ACC112 (cell line): ENCODE measurements around the gene HES7.

ENCODE experiments used
- H2AFZ ChIP-seq: fragments of 200-600 bp; sonication (generic); one replicate; pipeline ENCODE4 v1.6.0; 2017; ENCODE audit warnings: antibody characterized with exemption, low read length; ENCODE audit not compliant: unreplicated experiment
- H3K27ac ChIP-seq: fragments of 200-600 bp; sonication (generic); 2 replicates; pipeline ENCODE4 v1.5.1; 2014; ENCODE audit warnings: low read depth, mild to moderate bottlenecking, antibody characterized with exemption, low read length, moderate library complexity
- H3K27me3 ChIP-seq: fragments of 200-600 bp; sonication (generic); 2 replicates; pipeline ENCODE4 v1.6.1; 2014; ENCODE audit warnings: mild to moderate bottlenecking, antibody characterized with exemption, low read length, moderate library complexity, mixed read lengths; ENCODE audit not compliant: insufficient read depth
- H3K36me3 ChIP-seq: fragments of 200-600 bp; sonication (generic); 2 replicates; pipeline ENCODE4 v1.6.1; 2016; ENCODE audit warnings: mild to moderate bottlenecking, antibody characterized with exemption, low read length, moderate library complexity, mixed read lengths; ENCODE audit not compliant: insufficient read depth
- H3K4me1 ChIP-seq: fragments of 200-600 bp; sonication (generic); one replicate; pipeline ENCODE4 v1.6.1; 2016; ENCODE audit warnings: low read length, mixed read lengths; ENCODE audit not compliant: insufficient read depth, unreplicated experiment, control insufficient read depth
- H3K4me3 ChIP-seq: fragments of 200-600 bp; sonication (generic); 2 replicates; pipeline ENCODE4 v1.5.1; 2014; ENCODE audit warnings: mild to moderate bottlenecking, low read depth, low read length
- H3K79me2 ChIP-seq: fragments of 200-600 bp; sonication (generic); one replicate; pipeline ENCODE4 v1.6.0; 2016; ENCODE audit warnings: low read length; ENCODE audit not compliant: control insufficient read depth, unreplicated experiment, insufficient read depth

Gene HES7

GRCh38 chr17:8148560-8148959 lies 24.7 kb upstream of the HES7 start:
- Histone ChIP-seq H3K79me2 (peaks cover 40% of the 10 kb centered on the region), H3K36me3 (peaks cover 51% of the 10 kb centered on the region; the same call in 1 of the 2 replicates), H2AFZ (no peak overlapping the region), H3K27ac (no peak overlapping the region), H3K4me1 (peaks cover 18% of the 10 kb centered on the region), H3K4me3 (no peak overlapping the region), H3K27me3 (no peaks in the 10 kb centered on the region)

- H3K27ac ChIP-seq, result no peak overlapping the region
These were observed 24.0 kb upstream of the HES7 start for GRCh38 chr17:8147805-8148404.

DNA sequence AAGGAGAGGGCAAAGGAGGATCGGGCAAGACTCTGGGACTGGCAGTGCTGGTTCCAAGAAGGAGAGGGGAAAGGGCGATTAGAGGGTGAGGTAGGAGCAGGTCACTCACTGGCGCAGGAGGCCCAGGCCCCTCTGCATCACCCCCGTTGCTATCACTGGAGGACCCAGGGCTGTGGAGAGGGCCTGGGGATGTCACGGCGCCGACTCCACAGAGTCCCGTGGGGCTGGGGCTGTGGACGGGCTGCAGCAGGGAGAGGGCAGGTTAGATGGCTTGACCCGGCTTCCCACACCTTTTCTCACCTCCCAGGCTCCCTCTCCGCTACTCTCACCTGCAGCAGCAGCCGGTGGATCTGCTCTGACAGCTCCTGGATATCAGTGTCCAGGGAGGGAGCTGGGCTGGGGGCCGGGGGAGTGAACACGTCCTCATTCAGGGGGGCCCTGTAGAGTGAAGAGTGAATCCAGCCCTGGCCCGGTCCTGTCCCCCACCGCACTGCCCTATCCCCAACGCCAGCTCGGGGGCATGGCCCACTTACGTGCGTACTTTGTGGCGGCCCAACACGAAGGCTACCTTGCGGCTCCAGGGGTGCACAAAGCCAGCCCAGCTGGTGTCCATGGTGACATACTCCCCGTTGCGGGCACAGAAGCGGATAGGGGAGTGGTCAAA lies 23.4 kb upstream of the HES7 start:
- H3K36me3 ChIP-seq, result peaks cover 55% of the 10 kb centered on the region; the same call in 1 of the 2 replicates

More at GRCh38 chr17:8147805-8148404, 24.0 kb upstream of the HES7 start:
- Histone ChIP-seq H3K27me3 (no peaks in the 10 kb centered on the region), H3K36me3 (peaks cover 51% of the 10 kb centered on the region; the same call in 1 of the 2 replicates), H3K4me1 (peaks cover 12% of the 10 kb centered on the region), H2AFZ (no peak overlapping the region), H3K79me2 (peaks cover 35% of the 10 kb centered on the region), H3K4me3 (no peak overlapping the region)

DNA sequence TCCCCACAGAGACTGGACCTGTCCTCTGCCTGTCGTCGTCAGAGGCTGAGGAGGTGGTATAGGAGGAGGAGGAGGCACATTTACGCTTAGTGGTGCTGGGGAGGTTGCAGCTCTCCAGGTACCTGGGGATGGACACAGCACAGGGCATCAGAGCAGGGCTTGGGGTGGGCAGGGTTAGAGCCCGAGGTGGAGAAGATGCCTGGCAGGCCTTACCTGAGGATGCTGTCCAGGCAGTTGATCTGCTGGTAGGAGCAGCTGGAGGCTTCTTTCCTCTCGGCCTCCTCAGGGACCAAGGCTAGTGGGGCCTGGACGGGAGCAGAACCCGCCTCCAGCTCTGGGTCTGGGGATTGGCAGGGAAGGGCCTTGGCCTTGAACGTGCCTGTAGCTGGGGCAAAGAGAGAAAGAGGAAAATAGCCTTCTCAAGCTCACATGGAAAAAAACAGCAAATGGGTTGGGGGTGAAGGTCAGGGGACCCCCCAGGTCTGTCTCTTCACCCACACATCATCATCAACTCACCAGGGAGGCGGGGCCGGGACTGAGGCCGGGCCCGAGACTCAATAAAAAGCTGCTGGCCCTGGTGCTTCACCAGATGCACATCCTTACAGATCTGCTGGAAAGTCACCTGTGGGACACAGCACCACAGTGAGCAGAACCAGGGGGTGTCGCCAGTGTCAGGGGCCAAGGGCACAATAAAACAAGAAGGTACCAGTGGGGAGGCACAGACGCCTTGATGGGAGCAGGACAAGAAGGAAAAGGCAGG lies 22.7 kb upstream of the HES7 start:
- Histone ChIP-seq H3K27ac (no peak overlapping the region), H3K4me1 (peaks cover 8% of the 10 kb centered on the region), H3K79me2 (peaks cover 24% of the 10 kb centered on the region), H2AFZ (no peak overlapping the region), H3K4me3 (no peak overlapping the region), H3K36me3 (peaks cover 58% of the 10 kb centered on the region; the same call in 1 of the 2 replicates), H3K27me3 (no peaks in the 10 kb centered on the region)

More for the DNA sequence above, 23.4 kb upstream of the HES7 start:
- Histone ChIP-seq H3K4me3 (no peak overlapping the region), H3K79me2 (peaks cover 31% of the 10 kb centered on the region), H3K27ac (no peak overlapping the region), H3K4me1 (peaks cover 8% of the 10 kb centered on the region), H3K27me3 (no peaks in the 10 kb centered on the region), H2AFZ (no peak overlapping the region)

DNA sequence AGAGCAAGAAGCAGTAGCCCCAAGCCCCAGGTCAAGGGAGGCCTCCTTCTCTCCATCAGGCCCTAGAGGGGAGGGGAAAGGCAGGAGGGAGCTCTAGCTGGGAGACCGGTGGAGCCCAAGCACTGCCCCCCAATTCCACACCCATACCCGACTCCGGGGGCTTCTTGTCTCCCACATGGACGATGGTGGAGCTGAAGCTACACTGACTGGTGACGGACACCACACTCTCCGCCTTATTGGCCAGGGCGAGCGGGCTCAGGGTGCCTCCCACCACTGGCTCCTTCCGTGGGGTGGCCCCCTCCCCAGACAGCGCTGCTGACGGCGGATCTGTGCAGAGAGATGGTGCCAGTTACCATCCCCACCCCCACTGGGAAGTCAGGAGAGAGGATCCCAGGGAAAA lies 21.9 kb upstream of the HES7 start:
- no peak overlapping the region for H3K27ac ChIP-seq
- H3K4me3 ChIP-seq, result no peak overlapping the region
- peaks cover 63% of the 10 kb centered on the region; the same call in 1 of the 2 replicates for H3K36me3 ChIP-seq
- H2AFZ ChIP-seq, result no peak overlapping the region
- H3K4me1 ChIP-seq, result peaks cover 5% of the 10 kb centered on the region
- peaks cover 17% of the 10 kb centered on the region for H3K79me2 ChIP-seq
- H3K27me3 ChIP-seq, result no peaks in the 10 kb centered on the region

DNA sequence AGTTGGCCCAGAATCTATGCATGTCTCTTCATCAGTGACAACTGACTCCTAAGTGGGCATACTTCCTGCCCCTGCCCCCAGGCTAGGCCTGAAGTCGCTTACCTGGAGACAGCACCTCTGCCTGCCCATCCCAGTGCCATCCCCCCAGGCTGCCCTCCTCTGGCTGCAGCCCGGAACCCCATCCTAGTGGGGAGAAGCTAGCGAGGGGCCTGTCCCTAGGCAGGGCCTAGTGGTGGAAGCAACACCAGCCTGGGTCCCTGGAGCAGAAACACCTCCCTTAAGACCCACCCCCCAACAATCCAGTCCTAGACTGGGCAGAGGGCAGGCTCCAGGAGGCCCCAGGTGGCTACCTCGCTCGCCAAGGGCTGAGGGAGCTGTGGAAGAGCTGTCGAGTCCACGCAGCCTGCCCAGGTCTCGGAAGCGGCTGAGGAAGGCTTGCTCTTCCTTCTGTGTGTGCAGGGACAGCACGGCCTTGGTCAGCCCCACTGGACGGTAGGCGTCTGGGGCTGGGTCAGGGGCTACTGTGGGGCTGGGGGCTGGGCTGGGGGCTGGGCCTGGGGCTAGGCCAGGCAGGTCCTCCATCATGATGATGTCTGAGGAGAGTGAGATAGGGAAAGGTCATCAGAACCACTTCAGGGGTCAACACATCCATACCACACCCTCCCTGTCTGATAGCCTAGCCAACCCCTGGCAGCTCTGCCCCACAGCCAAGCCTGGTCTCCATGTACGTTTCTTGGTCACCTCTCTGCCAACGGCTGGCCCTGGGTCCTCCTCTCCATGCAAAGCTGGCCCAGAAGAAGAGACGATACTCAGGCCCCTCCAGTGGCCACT lies 20.7 kb upstream of the HES7 start:
- Histone ChIP-seq H3K4me1 (peaks cover under 1% of the 10 kb centered on the region), H3K36me3 (peaks cover 61% of the 10 kb centered on the region; the same call in 1 of the 2 replicates), H3K79me2 (peaks cover 5% of the 10 kb centered on the region)

GRCh38 chr17:8143581-8144400 lies 19.9 kb upstream of the HES7 start:
- no peak overlapping the region for H2AFZ ChIP-seq
- no peak overlapping the region for H3K27ac ChIP-seq
- no peaks in the 10 kb centered on the region for H3K79me2 ChIP-seq
- no peaks in the 10 kb centered on the region for H3K27me3 ChIP-seq
- H3K36me3 ChIP-seq, result peaks cover 56% of the 10 kb centered on the region; the same call in 1 of the 2 replicates
- H3K4me3 ChIP-seq, result no peak overlapping the region
- peaks cover 3% of the 10 kb centered on the region for H3K4me1 ChIP-seq

More for the DNA sequence above, 20.7 kb upstream of the HES7 start:
- Histone ChIP-seq H3K27me3 (no peaks in the 10 kb centered on the region), H2AFZ (no peak overlapping the region), H3K4me3 (no peak overlapping the region), H3K27ac (no peak overlapping the region)

DNA sequence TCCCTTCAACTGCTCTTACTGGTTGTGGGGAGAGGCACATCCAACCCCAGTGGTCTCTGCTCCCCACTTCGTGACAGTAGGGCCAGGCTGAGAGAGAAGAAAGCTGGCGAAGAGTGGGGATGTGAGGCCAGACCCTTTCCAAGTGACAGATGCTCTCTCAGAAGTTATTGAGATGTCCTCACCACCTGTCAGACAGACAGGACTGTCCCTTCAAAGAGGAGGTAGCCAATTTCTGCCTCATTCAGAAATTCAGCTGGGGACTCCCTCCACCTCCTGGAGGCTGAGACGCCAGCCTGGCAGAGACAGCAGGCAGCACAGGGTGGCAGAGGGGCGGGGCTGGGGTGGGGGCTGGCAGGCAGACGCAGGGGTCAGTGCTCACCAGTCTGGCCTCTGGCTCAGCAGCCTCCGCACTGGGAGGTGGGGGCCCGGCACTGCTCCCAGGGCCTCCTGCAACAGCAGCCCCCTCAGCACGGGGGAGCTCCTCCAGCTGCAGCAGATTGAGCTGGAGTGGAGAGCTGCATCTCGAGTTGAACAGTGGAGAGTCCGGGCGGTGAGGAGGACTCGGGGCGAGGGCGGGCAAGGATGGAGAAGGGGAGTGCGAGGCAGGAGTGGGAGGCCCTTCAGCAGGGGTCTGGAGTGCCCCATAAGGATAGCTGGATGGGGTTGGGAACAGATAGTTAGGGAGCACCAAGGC lies 19.1 kb upstream of the HES7 start:
- no peaks in the 10 kb centered on the region for H3K79me2 ChIP-seq
- H3K4me1 ChIP-seq, result peaks cover 3% of the 10 kb centered on the region
- H2AFZ ChIP-seq, result no peak overlapping the region
- no peaks in the 10 kb centered on the region for H3K27me3 ChIP-seq
- no peak overlapping the region for H3K4me3 ChIP-seq
- no peak overlapping the region for H3K27ac ChIP-seq
- peaks cover 49% of the 10 kb centered on the region; the same call in 1 of the 2 replicates for H3K36me3 ChIP-seq

GRCh38 chr17:8142158-8142886 lies 18.4 kb upstream of the HES7 start:
- Histone ChIP-seq H2AFZ (no peak overlapping the region), H3K27me3 (no peaks in the 10 kb centered on the region), H3K79me2 (no peaks in the 10 kb centered on the region), H3K36me3 (peaks cover 44% of the 10 kb centered on the region; the same call in 1 of the 2 replicates), H3K27ac (no peak overlapping the region), H3K4me1 (peaks cover 3% of the 10 kb centered on the region), H3K4me3 (no peak overlapping the region)
